Upper lobe of left lung (tissue), 6 donors: ENCODE results near the gene ABCB11. TPM values are rescaled to one million over a fixed set of nuclear protein-coding genes. Genes with fewer than 3 reads are reported as not detected.

ENCODE experiments used
- ATAC-seq, 2 donors: fragments of 200-7000 bp; cut with Tn5 transposase; one replicate each; pipeline ENCODE4 v1.9.1; 2022; ENCODE audit warnings: mild to moderate bottlenecking in 2 of 2, moderate library complexity in 2 of 2; ENCODE audit not compliant: low FRiP score in 2 of 2
- DNase-seq, 2 donors: peaks; one replicate each; pipeline ENCODE4 v3.0.0-alpha.2; 2019 to 2020
- H3K27ac ChIP-seq, 4 donors: fragments of 200-600 bp; sonication (generic); one replicate each; pipeline ENCODE4 v1.5.1; 2016 to 2019
- H3K27me3 ChIP-seq, 4 donors: fragments of 200-600 bp; sonication (generic); one replicate each; pipeline ENCODE4 v1.5.1; 2017 to 2019
- H3K36me3 ChIP-seq, 4 donors: fragments of 200-600 bp; sonication (generic); one replicate each; pipeline ENCODE4 v1.5.1; 2016 to 2019
- H3K4me1 ChIP-seq, 4 donors: fragments of 200-600 bp; sonication (generic); one replicate each; pipeline ENCODE4 v1.5.1; 2018 to 2019
- H3K4me3 ChIP-seq, 4 donors: fragments of 200-600 bp; sonication (generic); one replicate each; pipeline ENCODE4 v1.5.1; 2017 to 2019; ENCODE audit warnings: mild to moderate bottlenecking in 2 of 4, moderate library complexity in 1 of 4
- H3K9me3 ChIP-seq, 4 donors: fragments of 200-600 bp; sonication (generic); one replicate each; pipeline ENCODE4 v1.5.1; 2018 to 2019
- CTCF ChIP-seq, 6 experiments: fragments of 450-650 bp in 4 of 6; fragments of 200-600 bp in 2 of 6; sonication (generic) in 2 of 6; IDR thresholded peaks; one replicate each; pipeline ENCODE4 v1.5.1; 2016 to 2019; ENCODE audit warnings: antibody characterized with exemption in 6 of 6
- EP300 ChIP-seq, 4 donors: sonication (generic); formaldehyde crosslinking; IDR thresholded peaks; one replicate each; pipeline ENCODE4 v1.5.1; 2017; ENCODE audit warnings: antibody characterized with exemption in 4 of 4, control low read depth in 2 of 4
- POLR2A ChIP-seq, 4 donors: fragments of 450-650 bp; IDR thresholded peaks; one replicate each; pipeline ENCODE4 v1.5.1; 2016 to 2017; ENCODE audit warnings: antibody characterized with exemption in 4 of 4, mild to moderate bottlenecking in 2 of 4
- POLR2AphosphoS5 ChIP-seq, 2 donors: sonication (generic); formaldehyde crosslinking; IDR thresholded peaks; one replicate each; pipeline ENCODE4 v1.5.1; 2017; ENCODE audit warnings: antibody characterized with exemption in 2 of 2
- WGBS, 2 donors: methylation state at CpG; one replicate each; pipeline ENCODE4 v1.1.5; 2017 to 2018; 5-methylcytosine and 5-hydroxymethylcytosine counted together
- total RNA-seq, 6 donors: library from RNA; depleted of rRNA in 4 of 6; stranded (reverse); fragments of >200 nt in 4 of 6; gene quantifications; one replicate each; pipeline versions ENCODE4 v1.1.0 to v1.2.1, GENCODE V29; 2016 to 2021
- donor health status: DM: no; HTN: no; CAD: no; lungs with moderate emphysema.
- donor health status: DM: no; HTN: yes; CAD: no; lungs with severe emphysema.

ABCB11 gene
- total RNA-seq, 6 donors from 2014 or later, result 0.03 to 3.6 TPM; not detected in 4

GRCh38 chr2:168894720-168895119, 136.4 kb downstream of the ABCB11 start:
- DNase-seq (no peak), ATAC-seq (no peak)
- H3K36me3 ChIP-seq, result no peaks in the 10 kb centered on the region
- H3K27ac ChIP-seq, result no peak overlapping the region
- no peaks in the 10 kb centered on the region for H3K9me3 ChIP-seq
- no peak for TF ChIP-seq POLR2AphosphoS5 (IDR thresholded peaks at IDR 0.05)
- TF ChIP-seq EP300 (IDR thresholded peaks at IDR 0.05), result no peak
- no peak for TF ChIP-seq CTCF (IDR thresholded peaks at IDR 0.05)
- TF ChIP-seq POLR2A (IDR thresholded peaks at IDR 0.05), result no peak
- peaks cover 0 to 12% (median 3%) of the 10 kb centered on the region in 4 donors for H3K4me1 ChIP-seq
- H3K27me3 ChIP-seq, result no peaks in the 10 kb centered on the region
- no peak overlapping the region for H3K4me3 ChIP-seq

GRCh38 chr2:168894101-168894500, 137.0 kb downstream of the ABCB11 start:
- ATAC-seq (no peak), DNase-seq (no peak)
- 87 to 90% methylated on average over 1 of the region's 1 CpG for WGBS, 2 donors
- no peaks in the 10 kb centered on the region for H3K36me3 ChIP-seq
- H3K27me3 ChIP-seq, result no peaks in the 10 kb centered on the region
- TF ChIP-seq EP300 (IDR thresholded peaks at IDR 0.05) (no peak), POLR2A (IDR thresholded peaks at IDR 0.05) (no peak), POLR2AphosphoS5 (IDR thresholded peaks at IDR 0.05) (no peak), CTCF (IDR thresholded peaks at IDR 0.05) (no peak)
- peaks cover 0 to 12% (median 5%) of the 10 kb centered on the region in 4 donors for H3K4me1 ChIP-seq
- no peaks in the 10 kb centered on the region for H3K9me3 ChIP-seq
- H3K4me3 ChIP-seq, result no peak overlapping the region
- no peak overlapping the region for H3K27ac ChIP-seq

- DNase-seq (no peak), ATAC-seq (no peak)
- 62 to 83% methylated on average over 3 of the region's 3 CpGs for WGBS, 2 donors
- no peak for TF ChIP-seq CTCF (IDR thresholded peaks at IDR 0.05)
- no peak for TF ChIP-seq EP300 (IDR thresholded peaks at IDR 0.05)
- TF ChIP-seq POLR2A (IDR thresholded peaks at IDR 0.05), result no peak
- TF ChIP-seq POLR2AphosphoS5 (IDR thresholded peaks at IDR 0.05), result no peak
- Histone ChIP-seq H3K9me3 (no peaks in the 10 kb centered on the region), H3K27me3 (no peaks in the 10 kb centered on the region), H3K27ac (no peak overlapping the region), H3K4me3 (no peak overlapping the region), H3K4me1 (peaks cover 0 to 12% (median 5%) of the 10 kb centered on the region in 4 donors), H3K36me3 (no peaks in the 10 kb centered on the region)
These were observed 138.8 kb downstream of the ABCB11 start for GRCh38 chr2:168892327-168892726.

GRCh38 chr2:168890006-168890782, 140.9 kb downstream of the ABCB11 start, which contains the start of gene SPC25:
Gene SPC25 (minus strand): TSS chr2:168890430. CDS start chr2:168889519, 911 bp downstream.
- H3K36me3 ChIP-seq, result no peaks in the 10 kb centered on the region
- 2 to 10% methylated on average over 32 to 38 of the region's 38 CpGs for WGBS, 2 donors
- DNase-seq (peak; percentile 88 to 92), ATAC-seq (peak; percentile 91 to 98)
- no peaks in the 10 kb centered on the region for H3K9me3 ChIP-seq
- peak within 1 kb of the TSS; percentile 47 to 63 (median 59) for H3K4me3 ChIP-seq
- TF ChIP-seq POLR2AphosphoS5 (IDR thresholded peaks at IDR 0.05) (peak in 1 of 2 donors; percentile 61), CTCF (IDR thresholded peaks at IDR 0.05) (peak in 2 of 6 experiments; percentile 33 to 46), EP300 (IDR thresholded peaks at IDR 0.05) (no peak)
- peaks cover 0 to 12% (median 5%) of the 10 kb centered on the region in 4 donors for H3K4me1 ChIP-seq
- no peak within 1 kb of the TSS for H3K27ac ChIP-seq
- H3K27me3 ChIP-seq, result no peaks in the 10 kb centered on the region
